Omental fat pad (tissue), 4 donors: ENCODE data around the gene MYLK3. TPM values are rescaled to one million over a fixed set of nuclear protein-coding genes. Genes with fewer than 3 reads are reported as not detected.

Experiments
- ATAC-seq: fragments of 150-250 bp; one replicate; pipeline ENCODE4 v1.9.1; 2016; ENCODE audit warnings: mild to moderate bottlenecking, moderate library complexity; ENCODE audit not compliant: low FRiP score
- DNase-seq: peaks from one replicate; pipeline ENCODE4 v3.0.0-alpha.2; 2019; ENCODE audit warnings: low spot score
- CTCF ChIP-seq, 3 donors: fragments of 450-650 bp; IDR thresholded peaks; one replicate each; pipeline ENCODE4 v1.5.1; 2016 to 2017; ENCODE audit warnings: antibody characterized with exemption in 3 of 3, mild to moderate bottlenecking in 3 of 3, moderate library complexity in 2 of 3
- total RNA-seq, 4 donors: library from RNA; depleted of rRNA; stranded (reverse); fragments of >200 nt; gene quantifications; one replicate each; pipeline ENCODE4 v1.1.0, GENCODE V29; 2016

The MYLK3 gene
- under 1 TPM in 2 of 4 donors, not detected in 2; 0.38 to 0.48 TPM for total RNA-seq

GRCh38 chr16:46747777-46748651, at the start of gene MYLK3:
Gene MYLK3, minus strand, starts transcription at chr16:46748344. Its CDS starts 151 bp downstream, at chr16:46748193.
- no peak for TF ChIP-seq CTCF (IDR thresholded peaks at IDR 0.05)
- DNase-seq, result no peak
- no peak for ATAC-seq

- TF ChIP-seq CTCF (IDR thresholded peaks at IDR 0.05), result no peak
- DNase-seq (no peak), ATAC-seq (no peak)
Measured at GRCh38 chr16:46797501-46797900, 49.4 kb upstream of the MYLK3 start.

- ATAC-seq, result no peak
- DNase-seq, result no peak
Measured at GRCh38 chr16:46796764-46797269, 48.7 kb upstream of the MYLK3 start.

GRCh38 chr16:46793841-46794240, 45.7 kb upstream of the MYLK3 start:
- no peak for TF ChIP-seq CTCF (IDR thresholded peaks at IDR 0.05)
- DNase-seq (no peak), ATAC-seq (no peak)

More at GRCh38 chr16:46796764-46797269, 48.7 kb upstream of the MYLK3 start:
- TF ChIP-seq CTCF (IDR thresholded peaks at IDR 0.05), result no peak

GRCh38 chr16:46790599-46791270, 42.6 kb upstream of the MYLK3 start:
- TF ChIP-seq CTCF (IDR thresholded peaks at IDR 0.05), result no peak
- ATAC-seq, result no peak
- DNase-seq, result no peak

- peak; percentile 87 for ATAC-seq
- TF ChIP-seq CTCF (IDR thresholded peaks at IDR 0.05), result no peak
- peak; percentile 35 for DNase-seq
Measured at GRCh38 chr16:46789499-46790414, 41.6 kb upstream of the MYLK3 start.
